GM18507 (cell line): ENCODE measurements around the gene NXPH1.

Experiments used
- DNase-seq: peaks from one replicate; pipeline ENCODE4 v3.0.0; 2011; ENCODE audit warnings: low read depth; ENCODE audit not compliant: insufficient read length; ENCODE audit errors: extremely low spot score
- FAIRE-seq: peaks from 2 replicates; lab custom pipeline; 2011; peaks lifted over from hg19 to GRCh38; lab: Jason Lieb, UNC

The NXPH1 gene

DNA sequence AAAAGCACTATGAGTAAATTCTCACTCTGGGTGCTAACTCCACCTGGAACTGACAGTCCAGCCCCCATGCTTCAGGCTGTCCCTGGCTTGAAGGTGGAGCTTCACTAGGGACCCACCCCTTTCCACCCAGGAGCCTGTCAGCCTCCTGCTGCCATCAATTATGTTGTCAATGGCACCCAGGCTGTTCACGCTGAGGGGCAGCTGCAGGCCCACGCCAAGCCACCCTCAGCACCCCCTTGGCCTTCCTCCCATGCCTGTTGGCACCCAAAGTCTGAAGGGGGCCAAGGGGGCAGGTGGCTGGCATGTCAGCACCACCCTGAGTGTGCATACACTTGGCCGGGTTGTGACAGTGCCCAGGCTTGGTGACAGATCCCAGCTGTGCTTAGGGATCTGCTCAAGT lies 149.3 kb downstream of the NXPH1 start:
- no peak for FAIRE-seq

DNA sequence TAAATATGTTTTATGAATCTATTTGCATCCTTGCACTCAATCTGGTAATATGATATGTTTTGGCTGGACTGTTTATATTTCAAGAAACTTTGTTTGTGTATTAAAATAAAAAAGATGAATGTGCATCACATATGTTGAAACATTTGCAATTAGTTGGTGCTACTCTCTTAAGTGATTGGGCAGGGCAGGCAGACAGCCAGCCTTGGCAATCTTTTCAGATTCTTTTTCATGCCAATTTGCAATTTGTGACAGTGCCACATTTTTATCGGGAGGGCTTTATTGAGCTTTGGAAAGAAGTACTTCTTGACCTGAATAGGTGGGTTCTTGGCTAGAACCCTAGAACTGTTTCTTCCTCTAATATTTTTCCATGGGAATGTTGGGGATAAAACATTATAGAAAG lies 152.2 kb downstream of the NXPH1 start:
- FAIRE-seq (no peak), DNase-seq (no peak)

More for the DNA sequence above, 149.3 kb downstream of the NXPH1 start:
- DNase-seq, result no peak

DNA sequence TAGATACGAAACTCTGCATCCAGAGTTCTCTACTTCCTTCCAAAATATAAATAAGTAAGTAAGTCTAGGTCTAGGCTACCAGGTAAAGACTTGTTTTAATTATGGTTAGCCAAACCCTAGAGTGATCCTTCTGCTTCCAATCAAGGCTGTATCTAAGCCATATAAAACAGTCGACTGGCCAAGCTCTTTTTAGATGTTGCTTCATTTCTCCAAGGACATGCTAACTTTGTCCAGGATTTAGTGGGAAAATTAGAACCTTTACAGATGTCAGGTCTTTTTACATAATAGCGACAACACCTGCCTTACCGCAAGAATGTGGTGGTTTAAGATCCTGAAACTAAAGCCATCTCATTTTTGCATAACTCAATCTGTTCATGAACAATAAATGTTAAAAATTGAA lies 156.8 kb downstream of the NXPH1 start:
- FAIRE-seq, result no peak

DNA sequence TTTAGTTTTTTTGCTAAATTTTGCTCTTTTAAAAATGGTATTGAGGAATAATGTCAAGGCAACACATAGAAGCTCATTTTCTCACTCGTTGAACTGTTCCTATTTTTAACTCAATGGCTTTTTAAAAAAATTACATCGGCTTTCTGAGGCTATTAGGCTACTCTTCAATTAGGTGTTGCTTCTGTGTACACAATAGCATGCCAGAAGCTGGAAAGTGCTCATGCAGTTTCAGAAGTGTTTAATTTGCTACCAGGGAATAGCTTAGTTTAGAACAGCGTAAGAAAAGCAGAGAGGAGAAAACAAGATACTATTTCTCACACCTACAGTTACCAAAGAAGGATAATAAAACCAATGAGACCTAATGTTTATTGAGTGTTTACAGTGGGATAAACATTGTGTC lies 157.4 kb downstream of the NXPH1 start:
- FAIRE-seq (no peak), DNase-seq (no peak)

More for the DNA sequence above, 156.8 kb downstream of the NXPH1 start:
- no peak for DNase-seq

DNA sequence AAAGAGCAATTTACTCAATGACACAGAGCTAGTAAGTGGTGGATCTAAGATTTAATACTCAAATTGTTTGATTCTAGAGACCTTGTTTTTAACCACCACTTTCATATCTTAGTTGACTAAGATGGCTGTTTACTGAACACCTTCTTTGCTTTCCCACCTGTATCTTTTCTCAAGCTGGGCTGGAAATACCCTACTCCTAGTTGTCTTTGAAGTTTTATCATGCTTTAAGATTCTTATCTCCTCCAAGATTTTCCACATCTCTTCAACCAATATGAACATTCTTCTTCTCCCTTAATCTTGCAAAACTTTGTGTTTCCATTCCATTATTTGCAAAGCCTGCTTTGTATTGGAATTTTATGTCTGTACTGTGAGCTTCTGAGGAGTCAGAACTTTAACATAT lies 157.9 kb downstream of the NXPH1 start:
- FAIRE-seq (no peak), DNase-seq (no peak)

DNA sequence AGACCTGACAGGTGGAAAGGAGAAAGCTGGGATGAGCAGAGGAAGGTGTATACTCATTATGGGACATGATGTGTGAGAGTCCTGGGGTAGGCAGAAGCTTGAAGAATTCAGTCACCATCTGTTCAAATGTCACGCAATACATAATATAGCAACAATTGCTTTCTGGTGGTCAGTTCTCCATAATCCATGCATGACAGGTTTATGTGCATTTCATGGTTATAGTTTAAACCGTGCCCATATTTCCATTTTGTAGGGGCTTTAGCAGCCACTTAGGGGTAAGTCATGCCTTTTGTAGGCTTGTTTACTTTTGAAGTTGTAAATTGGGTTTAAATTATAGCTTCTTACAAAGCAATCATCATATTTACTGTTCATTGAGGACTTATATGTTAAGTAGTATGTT lies 158.8 kb downstream of the NXPH1 start:
- FAIRE-seq (no peak), DNase-seq (no peak)

DNA sequence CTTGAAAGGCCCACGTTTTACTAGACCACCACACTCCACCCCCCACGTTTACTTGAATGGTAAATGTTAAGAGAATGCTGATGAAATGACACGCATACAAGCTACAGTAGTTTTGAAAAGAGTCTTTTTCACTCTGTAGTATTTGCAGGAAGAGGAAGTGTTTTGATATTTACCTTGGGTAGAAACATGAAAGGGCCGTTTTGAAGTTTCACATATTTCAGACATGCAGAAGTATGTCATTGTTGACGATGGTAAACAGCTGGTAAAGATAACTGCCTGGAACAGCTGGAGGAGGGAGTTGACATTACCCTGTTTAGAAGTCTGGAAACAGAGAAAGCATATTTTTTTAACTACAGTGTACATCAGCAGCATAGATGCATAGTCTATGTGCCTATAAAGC lies 160.7 kb downstream of the NXPH1 start:
- DNase-seq (no peak), FAIRE-seq (no peak)

DNA sequence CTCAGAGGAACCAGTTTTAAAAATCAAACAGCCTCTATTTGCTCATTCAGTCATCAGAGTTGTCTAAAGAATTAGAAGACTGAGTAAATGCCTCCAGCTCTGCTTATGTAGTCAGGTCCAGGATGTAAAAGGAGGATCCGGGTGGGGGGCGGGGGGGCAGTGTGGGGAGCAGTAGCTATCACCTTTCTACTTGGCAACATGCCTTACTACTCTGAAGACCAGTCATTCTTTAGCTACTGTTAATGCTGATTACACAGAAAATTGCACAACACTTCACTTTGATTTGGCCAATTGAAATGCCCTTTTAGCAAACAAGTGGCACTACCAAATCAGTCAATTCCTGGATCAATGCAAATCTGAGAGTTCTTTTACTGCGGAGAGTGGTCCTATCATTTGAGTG lies 164.2 kb downstream of the NXPH1 start:
- FAIRE-seq, result no peak
- no peak for DNase-seq

DNA sequence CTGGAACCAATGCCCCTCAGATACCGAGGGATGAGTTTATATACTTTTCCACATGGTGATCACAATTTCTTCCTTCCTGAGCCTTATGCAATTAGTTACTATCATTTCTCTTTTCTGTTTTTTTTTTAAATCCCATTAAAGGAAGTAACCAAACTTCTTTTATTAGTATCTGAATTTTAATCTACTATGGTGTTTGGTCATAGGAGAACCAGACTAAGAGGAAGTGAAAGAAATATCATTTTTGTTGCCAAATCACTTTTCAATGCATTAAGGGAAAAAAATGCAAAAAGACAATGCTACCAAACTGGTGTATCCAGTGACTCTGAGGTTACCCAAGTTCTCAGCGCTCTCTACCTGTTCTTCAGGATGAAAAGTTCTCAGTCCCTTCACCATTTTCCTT lies 167.7 kb downstream of the NXPH1 start:
- FAIRE-seq (no peak), DNase-seq (no peak)

DNA sequence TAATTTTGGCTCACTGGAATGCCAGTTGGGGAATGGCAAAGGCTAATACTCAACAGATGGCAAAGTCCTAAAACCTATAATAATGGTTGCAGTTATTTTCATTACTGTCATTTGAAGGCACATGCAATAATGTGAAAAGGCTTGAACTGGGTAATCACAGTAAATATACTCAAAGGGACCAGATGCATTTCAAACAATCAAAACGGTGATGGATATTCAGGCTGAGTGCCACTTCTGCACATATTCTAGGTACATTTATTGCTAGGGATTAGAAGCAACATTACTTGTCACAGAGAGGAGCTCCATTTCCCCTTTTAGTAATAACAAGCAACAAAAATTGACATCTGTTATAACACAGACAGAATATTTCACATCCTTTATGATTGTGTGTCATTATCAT lies 171.8 kb downstream of the NXPH1 start:
- DNase-seq (no peak), FAIRE-seq (no peak)

DNA sequence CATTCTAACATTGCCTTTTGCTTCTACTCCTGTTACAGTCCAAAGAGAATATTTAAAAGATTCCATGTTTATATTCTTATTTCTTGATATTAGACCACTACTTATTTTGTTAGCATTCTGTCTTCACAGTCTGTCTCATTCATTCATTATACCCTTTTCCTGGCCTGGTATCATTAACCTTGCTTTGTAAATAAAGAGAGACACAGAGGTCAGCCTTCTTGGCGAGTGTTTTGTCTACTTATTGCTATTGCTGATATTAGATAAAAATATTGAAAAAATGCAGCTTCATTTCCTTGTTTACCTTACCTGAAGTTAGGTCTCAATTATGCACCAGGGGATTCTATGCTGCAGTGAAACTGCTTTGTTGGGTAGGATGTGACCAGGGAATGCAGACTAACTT lies 179.2 kb downstream of the NXPH1 start:
- FAIRE-seq (no peak), DNase-seq (no peak)

DNA sequence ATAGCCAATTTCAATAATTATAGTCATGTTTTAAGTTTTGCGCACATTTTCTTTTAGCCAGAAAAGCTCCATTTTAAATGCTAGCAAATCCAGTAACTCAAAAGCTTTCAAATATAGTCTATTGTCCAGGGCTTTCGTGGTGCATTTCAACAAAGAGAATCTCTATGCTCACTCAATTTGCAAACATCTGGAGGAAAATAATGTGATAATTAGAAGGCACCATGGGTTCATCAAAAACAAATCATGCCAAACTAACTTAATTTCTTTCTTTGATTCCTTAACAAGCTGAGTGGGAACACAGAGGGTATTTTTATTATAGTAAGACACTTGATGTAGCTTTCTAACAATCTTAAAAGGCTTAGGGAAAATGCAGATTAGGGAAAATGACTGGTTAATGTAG lies 179.8 kb downstream of the NXPH1 start:
- no peak for FAIRE-seq

DNA sequence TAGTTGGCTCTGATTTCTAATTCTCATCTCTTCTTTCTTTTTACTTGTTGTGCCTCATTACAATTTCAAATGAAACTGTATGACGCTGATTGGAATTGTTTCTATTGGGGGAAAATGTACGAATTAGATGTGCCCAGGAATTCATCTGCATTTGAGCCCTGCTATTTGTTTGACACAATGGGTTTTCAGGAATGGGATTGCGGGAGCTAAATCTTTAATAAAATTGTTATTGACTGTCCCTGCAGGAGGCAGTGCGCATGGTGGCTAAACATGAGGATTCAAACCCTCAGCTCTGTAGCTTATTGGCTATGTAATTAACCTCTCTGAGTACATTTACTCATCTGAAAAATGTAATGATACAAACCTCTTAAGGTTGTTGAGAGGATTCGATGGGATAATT lies 181.6 kb downstream of the NXPH1 start:
- DNase-seq, result no peak
- no peak for FAIRE-seq

More for the DNA sequence above, 179.8 kb downstream of the NXPH1 start:
- DNase-seq, result no peak

DNA sequence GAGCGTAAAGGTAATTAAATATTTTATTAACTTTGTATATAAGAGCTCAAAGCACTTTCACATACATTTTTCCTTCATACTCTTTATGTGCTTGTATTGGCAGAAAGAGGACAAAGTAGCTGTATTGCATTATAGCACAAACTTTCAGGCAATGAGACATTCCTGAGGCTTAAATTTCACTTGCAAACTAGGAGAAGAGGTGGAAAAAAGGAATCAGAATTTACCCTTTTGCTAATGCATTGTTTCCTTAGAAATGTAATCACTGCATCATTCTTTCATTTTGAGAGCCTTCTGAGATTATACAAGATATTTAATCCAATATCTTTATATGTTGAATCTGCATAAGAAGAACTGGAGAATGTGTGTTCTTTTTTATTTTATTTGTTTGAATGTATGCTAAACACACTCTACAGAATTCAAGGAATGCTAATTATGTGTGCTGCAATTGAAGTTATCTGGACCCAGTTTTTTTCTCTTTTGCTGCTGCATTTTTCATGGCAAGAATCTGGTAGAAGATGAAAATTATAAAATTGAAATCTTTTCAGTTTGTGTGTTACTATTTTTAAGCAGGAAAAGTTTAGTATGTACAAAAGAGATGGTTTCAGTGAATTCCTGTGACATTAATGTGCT lies 185.1 kb downstream of the NXPH1 start:
- FAIRE-seq (no peak), DNase-seq (no peak)

DNA sequence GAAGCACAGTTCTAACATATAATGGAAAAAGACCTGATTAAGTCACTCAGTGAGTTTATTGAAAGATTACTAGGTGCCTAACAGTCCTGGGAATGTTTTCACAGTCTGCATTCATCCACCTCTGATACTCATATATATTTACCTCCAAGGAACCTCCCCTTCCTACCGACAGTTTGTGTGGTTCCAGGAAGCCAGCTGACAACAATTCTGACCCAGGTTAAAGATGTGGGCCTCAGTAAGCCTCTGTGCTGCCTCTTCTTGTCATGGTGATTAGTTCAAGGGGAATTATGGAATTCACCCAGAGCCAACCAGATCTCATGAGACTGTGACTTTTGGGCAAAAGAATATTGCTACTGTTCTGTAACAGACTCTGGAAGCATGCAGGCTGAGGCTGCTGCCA lies 186.8 kb downstream of the NXPH1 start:
- DNase-seq (no peak), FAIRE-seq (no peak)

DNA sequence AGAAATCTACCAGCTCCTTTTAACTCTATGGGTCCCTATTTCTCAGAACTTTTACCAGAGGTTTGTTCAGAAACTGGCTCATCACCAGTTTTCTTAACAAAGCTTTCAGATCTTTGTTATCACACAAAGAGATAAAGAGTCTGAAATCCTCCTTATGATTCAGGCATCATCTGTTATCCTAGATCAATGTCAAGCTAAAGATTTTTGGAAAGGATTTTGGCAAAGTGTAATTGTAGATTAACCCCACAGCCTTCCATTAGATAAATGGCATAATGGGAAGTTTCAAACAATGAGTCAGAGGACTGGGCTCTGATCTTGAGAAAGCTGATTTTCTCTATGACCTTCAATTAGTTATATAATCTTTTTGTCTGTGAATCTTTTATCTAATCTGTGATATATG lies 192.2 kb downstream of the NXPH1 start:
- FAIRE-seq (no peak), DNase-seq (no peak)

DNA sequence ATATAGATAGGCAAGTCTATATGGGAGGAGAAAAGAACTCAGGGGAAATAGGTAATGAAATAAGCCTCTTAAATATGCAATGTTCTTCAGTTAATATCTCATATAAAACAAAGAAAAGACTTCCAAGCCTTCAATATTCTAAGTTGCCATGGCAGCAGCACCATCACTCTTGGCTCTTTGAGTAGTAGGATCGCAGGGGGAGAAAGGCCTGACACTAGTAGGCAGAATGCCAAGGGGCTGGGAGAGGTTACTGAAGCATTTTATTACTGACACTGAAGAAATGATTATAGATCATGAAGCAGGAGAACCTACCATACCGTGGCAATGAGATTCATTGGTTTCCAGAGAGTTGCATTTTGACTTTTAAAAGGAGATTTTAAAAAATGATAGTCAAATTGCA lies 193.9 kb downstream of the NXPH1 start:
- DNase-seq, result no peak
- no peak for FAIRE-seq

DNA sequence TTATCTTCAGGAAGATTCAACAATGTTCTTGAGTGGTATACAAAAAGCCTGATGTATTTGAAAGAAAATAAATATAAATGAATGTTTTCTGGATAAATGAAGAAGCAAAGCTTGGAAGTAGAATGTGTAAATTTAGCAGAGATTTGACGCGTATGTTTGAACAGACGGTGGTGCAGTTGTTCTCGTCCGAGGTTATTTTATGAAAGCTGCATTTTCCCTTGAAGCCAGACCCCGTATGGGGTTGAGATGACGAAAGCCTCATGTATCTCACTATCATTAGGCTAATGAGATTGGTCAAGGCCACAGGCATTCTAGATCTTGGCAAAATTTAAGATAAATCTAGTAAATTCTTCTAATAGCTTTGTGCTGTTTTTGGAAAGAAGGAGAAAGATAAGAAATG lies 195.2 kb downstream of the NXPH1 start:
- DNase-seq, result no peak
- no peak for FAIRE-seq

DNA sequence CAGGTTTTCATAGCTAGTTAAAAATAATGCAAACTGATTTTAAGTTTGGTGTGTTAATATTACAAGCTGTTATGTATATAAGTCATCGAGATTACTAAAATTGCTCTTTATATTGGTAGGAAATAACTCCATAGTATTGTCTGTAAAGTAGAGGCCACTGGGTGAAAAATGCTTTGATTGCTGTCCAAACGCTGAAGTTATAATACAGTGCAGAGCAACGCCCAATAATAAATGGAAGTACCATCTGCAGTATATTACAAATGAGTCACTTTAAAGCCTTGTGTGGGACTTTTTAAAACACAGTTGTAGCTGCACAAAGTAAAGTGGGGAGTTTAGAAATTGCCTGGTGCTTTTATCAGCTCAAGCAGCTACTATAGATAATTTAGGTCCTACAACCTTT lies 196.1 kb downstream of the NXPH1 start:
- DNase-seq, result no peak

DNA sequence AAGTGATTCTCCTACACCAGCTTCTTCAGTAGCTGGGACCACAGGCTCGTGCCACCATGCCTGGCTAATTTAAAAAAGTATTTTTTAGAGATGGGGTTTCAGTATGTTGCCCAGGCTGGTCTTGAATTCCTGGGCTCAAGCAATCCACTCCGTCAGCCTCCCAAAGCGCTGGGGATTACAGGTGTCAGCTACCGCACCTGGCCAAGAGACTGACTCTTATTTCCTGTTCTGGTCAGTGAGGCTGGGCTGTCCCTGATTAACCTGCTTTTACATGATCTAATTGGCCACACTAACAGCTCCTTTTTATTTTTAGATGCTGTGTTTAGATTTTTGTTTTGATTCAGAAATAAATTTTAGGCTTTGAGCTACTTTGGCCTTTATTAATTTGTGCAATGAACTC lies 203.9 kb downstream of the NXPH1 start:
- no peak for FAIRE-seq
- no peak for DNase-seq

More for the DNA sequence above, 196.1 kb downstream of the NXPH1 start:
- no peak for FAIRE-seq

DNA sequence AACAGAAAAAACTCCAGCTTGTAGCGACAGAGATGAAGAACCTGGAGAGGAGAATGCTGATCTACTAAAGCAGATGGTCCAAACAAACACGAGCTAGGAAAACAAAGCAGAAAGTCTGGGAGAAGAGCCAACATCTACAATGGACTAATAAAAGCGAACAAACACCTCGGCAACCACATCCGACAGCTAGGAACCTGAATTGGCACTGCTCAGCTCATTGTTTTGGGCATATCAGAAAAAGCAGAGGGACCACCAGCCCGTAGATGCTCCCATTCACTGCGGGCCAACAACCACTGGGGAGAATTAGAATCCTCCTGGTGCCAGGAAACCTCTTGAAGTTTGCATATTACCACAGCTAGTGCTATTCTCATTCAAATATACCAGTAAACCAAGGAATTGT lies 204.7 kb downstream of the NXPH1 start:
- no peak for DNase-seq
- FAIRE-seq, result no peak

DNA sequence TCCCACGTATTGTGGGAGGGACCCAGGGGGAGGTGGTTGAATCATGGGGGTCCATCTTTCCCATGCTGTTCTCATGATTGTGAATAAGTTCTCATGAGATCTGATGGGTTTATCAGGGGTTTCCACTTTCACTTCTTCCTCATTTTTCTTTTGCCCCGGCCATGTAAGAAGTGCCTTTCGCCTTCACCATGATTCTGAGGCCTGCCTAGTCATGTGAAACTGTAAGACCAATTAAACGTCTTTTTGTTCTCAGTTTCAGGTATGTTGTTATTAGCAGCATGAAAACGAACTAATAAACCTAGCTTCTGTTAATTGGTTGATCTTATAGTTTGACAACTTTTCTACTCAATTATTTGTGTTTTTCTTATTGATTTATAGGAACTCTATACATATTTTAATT lies 206.3 kb downstream of the NXPH1 start:
- DNase-seq (no peak), FAIRE-seq (no peak)
